Chondrocyte (in vitro differentiated cells): ENCODE data around the gene FOXO4. TPM values are rescaled to one million over a fixed set of nuclear protein-coding genes. Genes with fewer than 3 reads are reported as not detected.
"Not testable (repeated sequence)": the region's sequence is repeated elsewhere in the genome, so short reads cannot be mapped to it uniquely, and the experiment has no call there.

Experiments used
- DNase-seq: peaks from one replicate; pipeline ENCODE4 v3.0.0; 2021; ENCODE audit warnings: mixed read lengths, low spot score
- H3K27ac Mint-ChIP-seq: one replicate; pipeline ENCODE4 v1.8.0; 2021; ENCODE audit warnings: mild to moderate bottlenecking, moderate library complexity, mixed read lengths; ENCODE audit not compliant: unreplicated experiment
- H3K27me3 Mint-ChIP-seq: 2 replicates; pipeline ENCODE4 v1.8.0; 2021; ENCODE audit warnings: low read depth, mixed read lengths
- H3K36me3 Mint-ChIP-seq: 2 replicates; pipeline ENCODE4 v1.8.0; 2021; ENCODE audit warnings: low read depth, mixed read lengths
- H3K4me1 Mint-ChIP-seq: 2 replicates; pipeline ENCODE4 v1.8.0; 2021; ENCODE audit warnings: low read depth, mild to moderate bottlenecking, mixed read lengths
- H3K4me3 Mint-ChIP-seq: one replicate; pipeline ENCODE4 v1.8.0; 2021; ENCODE audit warnings: mild to moderate bottlenecking, moderate library complexity, mixed read lengths; ENCODE audit not compliant: unreplicated experiment
- H3K9me3 Mint-ChIP-seq: 2 replicates; pipeline ENCODE4 v1.8.0; 2021; ENCODE audit warnings: low read depth, mixed read lengths
- long read RNA-seq: library from polyadenylated mRNA; stranded (forward); transcript quantifications from one replicate; pipeline ENCODE4 v2.0.0, GENCODE V29; 2021
- total RNA-seq: library from RNA; stranded (reverse); gene quantifications from 3 replicates; pipeline ENCODE4 v1.2.1, GENCODE V29; 2021
- TF ChIP-seq, protein P1 (sequence below): fragments of 200-600 bp; sonication (generic); IDR thresholded peaks from 2 replicates; pipeline ENCODE4 v1.5.0; 2021; ENCODE audit warnings: antibody characterized with exemption, mild to moderate bottlenecking, moderate library complexity

Gene FOXO4, protein sequence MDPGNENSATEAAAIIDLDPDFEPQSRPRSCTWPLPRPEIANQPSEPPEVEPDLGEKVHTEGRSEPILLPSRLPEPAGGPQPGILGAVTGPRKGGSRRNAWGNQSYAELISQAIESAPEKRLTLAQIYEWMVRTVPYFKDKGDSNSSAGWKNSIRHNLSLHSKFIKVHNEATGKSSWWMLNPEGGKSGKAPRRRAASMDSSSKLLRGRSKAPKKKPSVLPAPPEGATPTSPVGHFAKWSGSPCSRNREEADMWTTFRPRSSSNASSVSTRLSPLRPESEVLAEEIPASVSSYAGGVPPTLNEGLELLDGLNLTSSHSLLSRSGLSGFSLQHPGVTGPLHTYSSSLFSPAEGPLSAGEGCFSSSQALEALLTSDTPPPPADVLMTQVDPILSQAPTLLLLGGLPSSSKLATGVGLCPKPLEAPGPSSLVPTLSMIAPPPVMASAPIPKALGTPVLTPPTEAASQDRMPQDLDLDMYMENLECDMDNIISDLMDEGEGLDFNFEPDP
- 7.9 to 9.3 TPM (median 8.2 TPM) in 3 replicates for total RNA-seq
- long read RNA-seq = 0 reads

- Mint-ChIP-seq H3K4me1 (peaks cover 8% of the 10 kb centered on the region), H3K4me3 (peak within 1 kb of the TSS; percentile 86), H3K27ac (peak within 1 kb of the TSS; percentile 89), H3K36me3 (no peaks in the 10 kb centered on the region), H3K9me3 (peaks cover 3% of the 10 kb centered on the region), H3K27me3 (no peaks in the 10 kb centered on the region)
- DNase-seq = peak; percentile 96
- TF ChIP-seq, protein P1, sequence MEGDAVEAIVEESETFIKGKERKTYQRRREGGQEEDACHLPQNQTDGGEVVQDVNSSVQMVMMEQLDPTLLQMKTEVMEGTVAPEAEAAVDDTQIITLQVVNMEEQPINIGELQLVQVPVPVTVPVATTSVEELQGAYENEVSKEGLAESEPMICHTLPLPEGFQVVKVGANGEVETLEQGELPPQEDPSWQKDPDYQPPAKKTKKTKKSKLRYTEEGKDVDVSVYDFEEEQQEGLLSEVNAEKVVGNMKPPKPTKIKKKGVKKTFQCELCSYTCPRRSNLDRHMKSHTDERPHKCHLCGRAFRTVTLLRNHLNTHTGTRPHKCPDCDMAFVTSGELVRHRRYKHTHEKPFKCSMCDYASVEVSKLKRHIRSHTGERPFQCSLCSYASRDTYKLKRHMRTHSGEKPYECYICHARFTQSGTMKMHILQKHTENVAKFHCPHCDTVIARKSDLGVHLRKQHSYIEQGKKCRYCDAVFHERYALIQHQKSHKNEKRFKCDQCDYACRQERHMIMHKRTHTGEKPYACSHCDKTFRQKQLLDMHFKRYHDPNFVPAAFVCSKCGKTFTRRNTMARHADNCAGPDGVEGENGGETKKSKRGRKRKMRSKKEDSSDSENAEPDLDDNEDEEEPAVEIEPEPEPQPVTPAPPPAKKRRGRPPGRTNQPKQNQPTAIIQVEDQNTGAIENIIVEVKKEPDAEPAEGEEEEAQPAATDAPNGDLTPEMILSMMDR = no peak
These were observed at the start of gene FOXO4 for GRCh38 chrX:71095555-71095980. TSS of gene FOXO4 (plus strand) at chrX:71095851. CDS start at chrX:71096529, 678 bp downstream.

DNA sequence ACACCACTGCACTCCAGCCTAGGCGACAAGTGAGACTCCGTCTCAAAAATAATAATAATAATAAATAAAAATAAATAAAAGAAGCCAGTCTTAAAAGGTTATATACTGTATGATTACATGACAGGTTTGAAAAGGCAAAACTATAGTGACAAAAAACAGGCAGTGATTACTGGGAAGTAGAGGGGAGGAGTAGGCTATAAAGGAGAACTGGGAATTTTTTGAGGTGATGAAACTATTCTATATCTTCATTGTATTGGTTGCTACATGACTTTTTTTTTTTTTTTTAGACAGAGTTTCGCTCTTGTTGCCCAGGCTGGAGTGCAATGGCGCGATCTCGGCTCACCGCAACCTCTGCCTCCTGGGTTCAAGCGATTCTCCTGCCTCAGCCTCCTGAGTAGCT lies 47.8 kb upstream of the FOXO4 start:
- not testable (repeated sequence) for H3K4me1 Mint-ChIP-seq, DNase-seq, H3K36me3 Mint-ChIP-seq, H3K27ac Mint-ChIP-seq, H3K27me3 Mint-ChIP-seq, H3K9me3 Mint-ChIP-seq, H3K4me3 Mint-ChIP-seq

- H3K27me3 Mint-ChIP-seq = no peaks in the 10 kb centered on the region
- no peak overlapping the region for H3K4me3 Mint-ChIP-seq
- no peaks in the 10 kb centered on the region for H3K36me3 Mint-ChIP-seq
- no peak for DNase-seq
- peaks cover 9% of the 10 kb centered on the region for H3K4me1 Mint-ChIP-seq
- TF ChIP-seq, protein P1 = no peak
- H3K9me3 Mint-ChIP-seq = no peaks in the 10 kb centered on the region
- no peak overlapping the region for H3K27ac Mint-ChIP-seq
These were observed 42.9 kb upstream of the FOXO4 start for GRCh38 chrX:71052721-71053120.

GRCh38 chrX:71053217-71053621 lies 42.4 kb upstream of the FOXO4 start:
- DNase-seq = no peak
- Mint-ChIP-seq H3K4me3 (no peak overlapping the region), H3K27me3 (no peaks in the 10 kb centered on the region), H3K36me3 (no peaks in the 10 kb centered on the region), H3K4me1 (peaks cover 12% of the 10 kb centered on the region), H3K27ac (no peak overlapping the region), H3K9me3 (no peaks in the 10 kb centered on the region)
- TF ChIP-seq, protein P1 = no peak

DNA sequence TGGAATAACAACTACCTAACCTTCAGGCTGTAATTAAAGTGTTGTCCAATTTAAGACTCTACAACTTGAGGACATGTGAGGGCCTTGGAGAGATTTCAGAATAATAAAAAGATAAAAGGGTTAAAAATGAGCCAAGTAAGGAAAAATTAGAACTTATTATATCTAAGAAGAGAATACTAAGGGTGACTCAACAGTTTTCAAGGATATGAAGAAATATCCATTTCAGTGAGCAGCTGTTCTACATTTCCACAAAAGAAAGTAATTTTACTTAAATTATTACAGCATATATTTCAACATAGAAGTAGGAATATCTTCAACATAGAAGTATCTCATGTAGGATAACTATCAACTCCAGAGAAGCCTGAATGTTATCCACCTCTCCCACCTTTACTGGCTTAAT lies 38.8 kb upstream of the FOXO4 start:
- Mint-ChIP-seq H3K4me1 (peaks cover 12% of the 10 kb centered on the region), H3K27me3 (no peaks in the 10 kb centered on the region), H3K36me3 (peaks cover 6% of the 10 kb centered on the region), H3K9me3 (no peaks in the 10 kb centered on the region), H3K4me3 (no peak overlapping the region), H3K27ac (no peak overlapping the region)
- TF ChIP-seq, protein P1 = no peak
- no peak for DNase-seq
